Left colon (tissue), 2 donors: ENCODE results near the gene UBR2. TPM values are rescaled to one million over a fixed set of nuclear protein-coding genes. Genes with fewer than 3 reads are reported as not detected.

Experiments used
- ATAC-seq: fragments of 200-7000 bp; cut with Tn5 transposase; one replicate; pipeline ENCODE4 v1.9.1; 2020; ENCODE audit warnings: mild to moderate bottlenecking, moderate library complexity
- DNase-seq, 2 donors: peaks; one replicate each; pipeline ENCODE4 v3.0.0-alpha.2; 2020
- intact Hi-C, 2 donors: fragments of 100-400 bp; cut with DNase I in 1 of 2; cut with micrococcal nuclease in 1 of 2; formaldehyde crosslinking; loops; one replicate each; pipeline versions ENCODE4 v1.11.2 to v1.14.0; 2022; cut with DNase I, micrococcal nuclease
- long read RNA-seq: library from polyadenylated mRNA; unstranded; transcript quantifications from one replicate; pipeline ENCODE4 v2.0.0, GENCODE V29; 2021
- total RNA-seq, 2 donors: library from RNA; stranded (reverse); fragmentation: NEBNext Ultra II Directional; extraction: Animal tissue kit (Norgen Biotek cat#: 25700); gene quantifications; one replicate each; pipeline ENCODE4 v1.2.1, GENCODE V29; 2021
- donor health status: DM: no; HTN: no; CAD: no.
- donor health status: DM: yes; HTN: yes; CAD: no.

Gene UBR2
- total RNA-seq: 10 to 100 TPM; 39.0 to 46.5 TPM
- long read RNA-seq, full-length matches to known transcripts: 5 of 21 reads
- long read RNA-seq, partial matches to known transcripts: 7 of 21 reads
- long read RNA-seq, other reads (novel, unspliced or antisense): 9 of 21 reads

- ATAC-seq (peak; percentile 88), DNase-seq (peak; percentile 95 to 99)
- intact Hi-C loops: no loop called here
Measured at GRCh38 chr6:42563697-42564505, at the start of gene UBR2. TSS of gene UBR2 (plus strand) at chr6:42564029. CDS start at chr6:42564320, 291 bp downstream.

GRCh38 chr6:42514745-42515144, 49.1 kb upstream of the UBR2 start:
- intact Hi-C loops: no loop called here
- DNase-seq: no peak
- no peak for ATAC-seq

DNA sequence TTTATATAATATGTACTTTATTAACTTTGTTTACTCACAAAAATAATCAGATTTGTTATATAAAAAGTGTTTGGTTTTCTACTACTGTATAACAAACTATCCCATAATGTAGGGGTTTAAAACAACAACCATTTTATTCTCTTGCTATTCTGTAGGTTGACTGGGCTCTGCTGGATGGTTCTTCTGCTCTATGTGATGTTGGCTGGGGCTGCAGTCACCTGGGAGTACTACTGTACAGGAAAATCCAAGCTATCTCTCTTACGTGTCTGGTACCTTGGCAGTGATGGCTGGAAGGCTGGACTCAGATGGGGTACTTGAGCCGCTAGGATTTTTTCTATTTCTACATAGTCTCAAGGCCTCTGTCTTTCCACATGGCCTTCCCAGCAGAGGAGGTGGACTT, 44.0 kb upstream of the UBR2 start:
- no peak for ATAC-seq
- intact Hi-C loops: no loop called here
- no peak for DNase-seq

DNA sequence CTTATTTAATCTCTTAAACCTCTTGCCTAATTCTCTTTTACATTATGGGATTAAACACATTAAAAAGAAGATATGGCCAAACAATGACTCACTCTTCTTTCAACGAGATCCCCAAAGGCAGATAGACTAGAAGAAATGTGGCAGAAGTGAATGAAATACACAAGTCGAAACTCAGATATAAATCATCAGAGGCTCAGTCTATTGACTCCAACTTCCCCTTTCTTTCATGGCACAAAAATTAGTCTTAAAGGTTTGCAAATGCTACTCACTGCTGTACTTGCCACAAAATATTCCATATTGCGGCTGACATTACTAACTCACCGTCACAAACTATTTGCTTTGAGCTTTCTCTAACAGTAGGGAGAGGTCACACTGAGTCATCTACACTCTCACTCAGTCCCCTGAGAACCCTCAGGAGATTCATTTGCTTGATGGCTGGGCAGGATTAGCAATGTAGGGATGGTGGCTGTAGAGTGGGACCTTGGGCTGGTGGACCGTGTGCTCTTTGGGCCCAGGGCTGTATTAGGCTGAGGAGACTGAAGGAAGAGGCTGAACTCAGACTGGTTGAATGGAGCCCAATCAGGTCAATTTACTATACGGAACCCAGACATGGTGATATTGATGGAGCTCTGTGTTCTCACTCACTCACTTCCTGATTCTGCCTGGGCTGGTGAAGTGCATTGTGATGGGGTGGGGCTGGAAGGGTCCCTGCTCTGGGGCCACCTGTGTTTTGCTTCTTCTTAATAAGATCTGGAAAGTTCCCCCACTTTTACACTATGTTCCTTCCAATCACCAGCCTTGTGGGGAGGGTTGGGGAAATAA, 42.8 kb upstream of the UBR2 start:
- no peak for ATAC-seq
- DNase-seq: no peak
- intact Hi-C loops: no loop called here

- DNase-seq (no peak), ATAC-seq (no peak)
- intact Hi-C loops: no loop called here
Measured at GRCh38 chr6:42522036-42522435, 41.8 kb upstream of the UBR2 start.

- no peak for DNase-seq
- intact Hi-C loops: no loop called here
Measured at GRCh38 chr6:42522942-42523814, 40.7 kb upstream of the UBR2 start.

DNA sequence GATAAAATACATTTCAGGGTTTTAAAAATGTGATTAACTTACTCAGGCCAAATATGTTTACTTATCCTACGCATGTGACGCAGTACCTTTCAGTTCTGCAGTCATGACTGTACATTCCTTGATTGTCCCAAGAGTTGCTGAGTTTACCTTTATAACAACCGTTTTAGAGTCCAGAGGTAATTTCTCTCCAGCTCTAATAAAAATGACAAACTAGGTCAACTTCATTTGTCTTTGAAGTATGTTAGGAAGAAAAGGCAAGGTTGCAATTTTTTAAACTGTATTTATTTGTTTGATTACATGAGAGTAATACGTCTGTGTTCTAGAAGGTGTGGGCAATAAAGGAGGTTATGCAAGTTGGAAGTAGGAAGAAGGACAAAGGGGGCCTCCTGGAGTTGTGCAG, 38.6 kb upstream of the UBR2 start:
- ATAC-seq (peak; percentile 63), DNase-seq (no peak)
- intact Hi-C loops: no loop called here

More at GRCh38 chr6:42522942-42523814, 40.7 kb upstream of the UBR2 start:
- no peak for ATAC-seq

DNA sequence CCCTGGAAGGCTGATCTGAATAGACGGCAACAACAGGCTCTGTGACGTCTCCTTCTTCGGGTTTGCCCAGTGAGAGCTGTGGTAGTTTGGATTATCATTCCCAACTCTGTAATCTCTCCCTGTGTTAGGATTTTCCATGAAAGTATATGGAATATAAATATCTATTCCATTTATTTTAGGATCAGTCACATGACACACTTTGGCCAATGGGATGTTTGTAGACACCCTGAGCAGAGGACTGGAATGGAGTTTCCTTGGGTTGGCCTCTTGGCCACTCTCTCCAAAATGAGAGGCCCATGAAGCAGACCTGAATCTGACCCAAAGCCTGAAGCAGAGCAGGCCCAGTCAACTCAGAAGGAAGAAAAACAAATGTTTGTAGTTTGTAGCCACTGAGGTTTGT, 37.2 kb upstream of the UBR2 start:
- DNase-seq (no peak), ATAC-seq (no peak)
- intact Hi-C loops: no loop called here

DNA sequence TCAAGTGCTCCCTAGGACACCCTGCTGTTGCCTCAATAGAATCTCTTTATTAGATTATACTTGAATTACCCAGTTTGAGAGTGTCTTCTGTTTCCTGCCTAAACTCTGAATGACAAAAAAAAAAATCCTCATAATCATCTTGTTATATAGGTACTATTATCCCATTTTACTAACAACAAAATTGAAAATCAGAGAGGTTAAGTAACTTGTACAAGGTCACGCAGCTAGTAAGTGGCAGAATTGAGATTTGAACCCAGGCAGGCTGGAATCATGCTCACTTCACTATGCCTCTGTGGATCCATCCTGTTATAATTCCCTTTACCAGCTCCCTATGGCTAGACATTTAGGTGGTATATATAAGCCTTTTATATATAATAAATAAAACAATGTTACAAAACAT, 36.6 kb upstream of the UBR2 start:
- intact Hi-C loops: no loop called here
- ATAC-seq: no peak
- DNase-seq: no peak

GRCh38 chr6:42530296-42530695, 33.5 kb upstream of the UBR2 start:
- no peak for DNase-seq
- ATAC-seq: no peak
- intact Hi-C loops: no loop called here

DNA sequence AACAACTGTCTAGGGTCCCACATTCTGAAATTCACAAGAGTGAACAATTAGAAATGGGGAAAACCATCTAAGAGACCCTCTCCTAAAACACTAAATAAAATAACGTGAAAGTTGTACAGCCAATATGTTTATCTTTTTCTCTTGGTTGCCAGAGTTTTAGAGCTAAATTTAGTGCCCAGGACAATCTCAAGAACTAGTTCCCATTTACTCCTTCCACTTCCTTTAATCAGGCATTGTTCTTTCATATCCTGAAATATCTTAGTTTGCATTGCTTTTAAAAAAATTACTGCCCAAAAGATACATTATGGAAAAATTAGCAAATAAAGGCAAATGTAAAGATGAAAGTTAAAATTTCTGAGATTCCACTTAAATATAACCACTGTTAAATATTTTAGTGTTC, 33.1 kb upstream of the UBR2 start:
- intact Hi-C loops: no loop called here
- DNase-seq (no peak), ATAC-seq (no peak)

GRCh38 chr6:42532038-42532669, 31.7 kb upstream of the UBR2 start:
- DNase-seq (no peak), ATAC-seq (peak; percentile 75)
- intact Hi-C loops: no loop called here

GRCh38 chr6:42533794-42534193, 30.0 kb upstream of the UBR2 start:
- intact Hi-C loops: no loop called here
- ATAC-seq (no peak), DNase-seq (no peak)

GRCh38 chr6:42537536-42537935, 26.3 kb upstream of the UBR2 start:
- intact Hi-C loops: no loop called here
- no peak for DNase-seq
- ATAC-seq: no peak

- ATAC-seq: no peak
- intact Hi-C loops: no loop called here
- no peak for DNase-seq
Measured at GRCh38 chr6:42539135-42539534, 24.7 kb upstream of the UBR2 start.

DNA sequence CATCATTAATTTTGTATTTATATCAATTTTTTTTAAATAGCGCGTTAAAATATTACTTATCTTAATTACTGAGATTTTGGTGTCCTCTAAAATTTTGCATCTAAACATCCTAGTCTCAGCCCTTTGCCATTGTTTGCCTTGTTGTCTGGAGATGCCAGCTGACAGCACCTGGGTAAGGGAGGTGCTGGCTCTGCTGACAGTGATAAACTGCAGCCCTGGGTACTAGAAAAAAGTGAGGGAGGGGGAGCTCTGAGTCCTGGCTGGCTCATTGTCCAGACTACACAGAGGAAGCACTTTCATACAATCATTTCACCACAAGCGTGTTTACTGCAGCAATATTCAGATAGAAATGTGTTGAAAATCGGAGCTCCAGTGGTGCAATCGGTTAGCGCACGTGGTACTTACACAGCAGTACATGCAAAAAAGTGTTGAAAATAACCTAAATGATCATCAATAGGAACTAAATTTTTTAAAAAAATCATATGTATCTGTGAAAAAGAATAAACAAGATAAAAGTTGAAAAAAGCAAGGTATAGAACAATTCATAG, 18.5 kb upstream of the UBR2 start:
- ATAC-seq (no peak), DNase-seq (no peak)
- intact Hi-C loops: loop anchor here in 1 of 2 donors (5.0 kb wide), 1 partner anchor 283 kb away; no protein-coding TSS in a partner anchor

DNA sequence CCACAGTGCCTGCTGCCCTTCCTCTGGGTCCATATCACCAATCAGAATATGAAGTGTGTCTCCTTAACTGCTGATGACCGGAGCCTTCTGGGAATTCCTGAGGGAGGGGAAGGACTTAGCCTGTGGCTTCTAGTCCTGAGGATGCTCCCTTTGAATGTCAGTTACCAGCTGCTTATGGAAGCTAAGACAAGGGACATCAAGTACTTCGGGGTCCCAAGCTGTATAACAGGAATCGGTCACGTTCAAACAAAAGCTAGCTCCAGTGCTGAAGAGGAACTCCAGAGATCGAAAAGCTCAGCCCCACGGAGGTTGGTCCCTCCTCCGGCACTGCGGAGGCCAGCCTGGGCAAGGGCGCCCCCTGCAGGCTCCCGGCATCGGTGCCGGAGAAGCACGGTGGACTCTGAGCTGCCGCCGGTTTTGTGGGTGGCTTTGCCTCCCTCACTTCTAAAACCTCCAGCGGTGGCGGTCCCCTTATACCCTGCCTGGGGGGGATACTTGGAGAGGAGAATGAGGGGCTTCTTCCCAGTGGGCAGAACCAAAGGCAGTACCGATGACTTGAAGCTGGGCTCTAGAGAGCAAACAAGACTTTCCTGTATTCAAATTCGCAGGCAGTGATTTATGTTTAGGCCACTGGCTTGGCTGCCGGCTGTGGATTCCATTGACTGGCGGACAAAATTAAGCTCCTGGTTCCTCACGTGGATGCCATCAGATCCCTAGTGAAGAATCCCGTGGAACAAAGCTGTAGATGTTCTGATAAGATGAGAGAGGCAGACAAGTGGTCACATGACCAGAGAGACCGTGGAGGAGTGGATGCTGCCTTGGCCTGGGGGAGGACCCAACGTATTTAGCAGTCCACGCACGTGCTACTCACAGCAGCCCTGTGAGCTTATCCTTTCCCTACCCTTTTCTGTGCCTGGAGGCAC, 16.2 kb upstream of the UBR2 start:
- peak; percentile 67 to 89 for DNase-seq
- intact Hi-C loops: loop anchor here in 1 of 2 donors (5.0 kb wide), 1 partner anchor 285 kb away; no protein-coding TSS in a partner anchor
- peak; percentile 98 for ATAC-seq
